ENCODE measurements around the gene FNTB. TPM values are rescaled to one million over a fixed set of nuclear protein-coding genes. Genes with fewer than 3 reads are reported as not detected.

FNTB gene
- total and polyA plus RNA-seq, 9 donors: 11.7 to 22.9 (median 20.2) TPM

DNA sequence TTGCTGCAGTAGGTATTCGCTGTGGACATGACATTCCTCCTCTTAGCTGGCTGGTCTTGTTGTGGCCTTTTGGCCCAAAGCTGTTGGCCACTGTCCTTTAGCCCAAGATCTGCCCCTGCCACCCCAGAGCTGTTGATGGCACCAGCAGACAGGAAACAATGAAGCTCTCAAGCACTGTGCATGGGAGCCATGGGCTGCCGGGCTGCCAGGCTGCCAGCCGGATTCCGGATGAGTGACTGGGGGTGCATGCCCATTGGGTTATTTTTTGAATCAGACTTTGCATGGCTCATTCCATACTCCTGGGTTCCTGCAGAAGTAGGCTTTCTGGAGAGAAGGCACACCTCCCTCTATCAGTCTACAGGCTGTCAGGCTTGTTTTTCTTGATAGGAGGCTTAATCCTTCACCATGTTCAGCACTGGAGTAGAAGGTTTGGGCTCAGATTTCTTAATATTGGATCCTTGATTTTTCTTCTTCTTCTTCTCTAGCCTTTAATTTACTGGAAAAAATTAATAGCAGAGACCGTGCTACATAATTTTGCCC, 83.2 kb downstream of the FNTB start:
- 97% methylated on average over 5 of the region's 5 CpGs for WGBS (ENCODE audit: insufficient coverage)
- Histone ChIP-seq H3K4me1 (ENCODE audit: control insufficient read depth, insufficient read depth, low read length) (peaks cover 40% of the 10 kb centered on the region), H3K36me3 (ENCODE audit: control insufficient read depth, insufficient read depth, low read length) (peaks cover 31% of the 10 kb centered on the region)

DNA sequence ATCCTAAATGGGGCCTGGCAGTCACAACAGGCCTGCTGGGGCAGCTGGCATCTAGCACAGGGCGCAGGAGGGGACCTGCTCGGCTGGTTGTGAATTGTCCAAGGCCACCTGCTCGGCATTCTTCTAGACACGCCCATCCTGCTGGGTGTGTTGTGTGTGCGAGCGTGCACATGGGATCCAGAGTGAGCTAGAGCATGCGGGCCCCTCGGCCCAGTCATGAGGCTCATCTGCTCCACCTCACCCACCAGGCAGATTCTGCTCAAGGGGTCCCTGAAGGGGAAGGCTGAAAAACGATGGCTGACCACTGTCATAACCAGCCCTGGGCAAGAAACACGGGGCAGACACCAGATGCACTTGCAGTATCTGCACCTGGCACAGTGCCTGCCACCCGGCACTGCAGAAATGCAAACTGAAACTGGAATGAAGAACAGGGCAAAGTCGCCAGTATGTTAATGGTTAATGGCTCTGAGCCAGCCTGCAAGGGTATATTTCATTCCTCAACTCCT, 83.8 kb downstream of the FNTB start:
- Histone ChIP-seq H3K9me3 (replicated peaks; ENCODE audit: control insufficient read depth, low read depth, low read length) (no peaks in the 10 kb centered on the region), H3K27ac (ENCODE audit: low read length) (no peak overlapping the region), H3K27me3 (ENCODE audit: control insufficient read depth, insufficient read depth, low read length) (no peaks in the 10 kb centered on the region), H3K4me1 (ENCODE audit: control insufficient read depth, insufficient read depth, low read length) (peaks cover 40% of the 10 kb centered on the region), H3K4me3 (ENCODE audit: low read length) (no peak overlapping the region), H3K36me3 (ENCODE audit: control insufficient read depth, insufficient read depth, low read length) (peaks cover 27% of the 10 kb centered on the region)
- DNase-seq: peak; percentile 49
- WGBS (ENCODE audit: insufficient coverage): 62% methylated on average over 11 of the region's 12 CpGs

More for the DNA sequence above, 83.2 kb downstream of the FNTB start:
- H3K9me3 ChIP-seq (replicated peaks; ENCODE audit: control insufficient read depth, low read depth, low read length): no peaks in the 10 kb centered on the region
- H3K27me3 ChIP-seq (ENCODE audit: control insufficient read depth, insufficient read depth, low read length): no peaks in the 10 kb centered on the region
- no peak for DNase-seq
- H3K4me3 ChIP-seq (ENCODE audit: low read length): no peak overlapping the region
- H3K27ac ChIP-seq (ENCODE audit: low read length): no peak overlapping the region

DNA sequence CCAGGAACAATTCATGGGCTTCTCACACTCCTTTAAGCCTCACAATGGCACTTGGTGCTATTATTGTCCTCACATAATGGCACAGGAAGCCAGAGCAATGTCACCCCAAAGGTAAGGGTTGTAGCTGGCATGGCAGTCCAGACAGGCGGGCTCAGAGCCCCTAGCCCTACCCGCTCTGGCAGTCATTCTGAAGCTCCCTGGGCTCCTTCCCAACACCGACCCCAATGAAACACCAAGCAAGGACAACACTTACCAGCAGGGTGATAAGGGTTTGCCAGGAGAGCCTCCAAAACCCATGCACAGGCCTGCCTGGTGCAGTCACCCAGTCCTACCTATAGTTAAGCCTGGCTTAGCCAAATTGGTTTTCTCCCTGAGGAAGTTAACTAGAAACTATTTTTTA, 84.8 kb downstream of the FNTB start:
- Histone ChIP-seq H3K9me3 (replicated peaks; ENCODE audit: control insufficient read depth, low read depth, low read length) (no peaks in the 10 kb centered on the region), H3K4me3 (ENCODE audit: low read length) (no peak overlapping the region), H3K36me3 (ENCODE audit: control insufficient read depth, insufficient read depth, low read length) (peaks cover 28% of the 10 kb centered on the region), H3K4me1 (ENCODE audit: control insufficient read depth, insufficient read depth, low read length) (peaks cover 40% of the 10 kb centered on the region), H3K27ac (ENCODE audit: low read length) (no peak overlapping the region), H3K27me3 (ENCODE audit: control insufficient read depth, insufficient read depth, low read length) (no peaks in the 10 kb centered on the region)
- DNase-seq: no peak
- WGBS (ENCODE audit: insufficient coverage): 100% methylated on average over 1 of the region's 3 CpGs

DNA sequence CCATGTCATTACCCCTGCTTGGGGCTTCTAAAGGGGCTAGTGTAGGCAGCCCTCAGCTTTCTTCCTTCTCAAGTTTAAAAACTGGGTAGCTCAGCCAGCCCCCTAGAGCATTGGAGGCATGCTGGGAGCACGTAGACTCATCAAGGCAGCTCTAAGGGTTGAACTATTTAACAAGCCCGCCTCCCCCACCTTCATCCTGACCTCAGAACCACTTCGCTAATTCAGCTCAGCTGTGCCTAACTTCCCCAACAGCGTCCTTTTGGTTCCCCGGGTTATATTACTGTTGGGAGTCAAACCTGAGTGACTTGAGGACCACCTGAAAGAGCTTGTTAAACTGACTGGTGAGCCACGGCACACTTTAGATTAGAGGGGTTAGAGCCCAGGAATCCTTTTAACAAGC, 85.6 kb downstream of the FNTB start:
- WGBS (ENCODE audit: insufficient coverage): 50% methylated on average over 1 of the region's 6 CpGs
- no peaks in the 10 kb centered on the region for H3K9me3 ChIP-seq (replicated peaks; ENCODE audit: control insufficient read depth, low read depth, low read length)
- H3K27me3 ChIP-seq (ENCODE audit: control insufficient read depth, insufficient read depth, low read length): no peaks in the 10 kb centered on the region
- peaks cover 35% of the 10 kb centered on the region for H3K36me3 ChIP-seq (ENCODE audit: control insufficient read depth, insufficient read depth, low read length)
- H3K4me3 ChIP-seq (ENCODE audit: low read length): no peak overlapping the region
- DNase-seq: no peak
- H3K27ac ChIP-seq (ENCODE audit: low read length): no peak overlapping the region
- H3K4me1 ChIP-seq (ENCODE audit: control insufficient read depth, insufficient read depth, low read length): peaks cover 40% of the 10 kb centered on the region

DNA sequence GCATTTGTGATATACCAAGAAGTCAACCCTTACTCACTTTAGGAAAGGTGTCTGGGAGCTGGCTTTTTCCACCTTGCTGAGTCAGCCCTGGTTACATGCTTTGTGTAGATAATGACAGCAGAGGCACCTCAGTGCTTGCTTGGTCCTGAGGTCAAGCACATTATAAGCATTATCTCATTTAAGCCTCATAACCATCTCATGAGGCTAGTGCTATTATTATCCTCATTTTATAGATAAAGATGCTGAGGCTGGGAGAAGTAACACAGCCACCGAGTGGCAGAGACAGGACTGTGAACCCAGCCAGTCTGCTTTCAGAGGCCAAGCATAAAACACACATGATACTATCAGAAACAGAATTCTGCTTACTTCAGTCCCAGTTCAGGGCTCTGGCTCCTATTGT, 86.2 kb downstream of the FNTB start:
- 86% methylated on average over 1 of the region's 1 CpG for WGBS (ENCODE audit: insufficient coverage)
- H3K4me1 ChIP-seq (ENCODE audit: control insufficient read depth, insufficient read depth, low read length): peaks cover 40% of the 10 kb centered on the region
- no peaks in the 10 kb centered on the region for H3K9me3 ChIP-seq (replicated peaks; ENCODE audit: control insufficient read depth, low read depth, low read length)
- no peak for DNase-seq
- H3K27me3 ChIP-seq (ENCODE audit: control insufficient read depth, insufficient read depth, low read length): no peaks in the 10 kb centered on the region
- peaks cover 42% of the 10 kb centered on the region for H3K36me3 ChIP-seq (ENCODE audit: control insufficient read depth, insufficient read depth, low read length)
- no peak overlapping the region for H3K27ac ChIP-seq (ENCODE audit: low read length)
- no peak overlapping the region for H3K4me3 ChIP-seq (ENCODE audit: low read length)

DNA sequence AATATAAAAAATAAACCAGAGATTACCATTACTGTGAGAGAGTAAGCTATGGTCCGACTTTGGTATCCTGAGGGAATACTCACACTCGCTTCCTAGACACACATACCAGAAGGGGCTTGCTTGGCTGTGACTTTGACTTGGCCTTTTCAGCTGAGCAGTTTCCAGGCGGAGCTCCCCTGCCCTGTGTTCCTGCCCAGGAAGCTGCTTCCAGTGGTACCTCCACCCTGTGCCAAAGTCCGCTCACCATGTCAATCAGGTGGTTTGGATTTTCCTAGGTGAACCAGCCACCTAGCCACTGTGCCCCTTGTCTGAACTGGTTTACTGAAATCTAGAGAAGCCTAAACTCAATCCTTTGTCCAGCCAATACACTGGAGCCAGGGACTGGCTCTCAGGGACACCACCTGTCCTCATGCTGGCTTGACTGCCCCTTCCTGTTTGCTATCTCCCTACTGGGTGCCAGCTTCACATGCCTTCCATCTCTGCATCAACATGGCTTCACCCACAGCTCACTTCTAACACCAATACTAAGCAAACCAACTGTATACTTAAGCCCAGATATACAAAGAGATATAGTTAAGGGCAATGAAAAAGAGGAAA, 87.0 kb downstream of the FNTB start:
- peaks cover 40% of the 10 kb centered on the region for H3K4me1 ChIP-seq (ENCODE audit: control insufficient read depth, insufficient read depth, low read length)
- 46% methylated on average over 4 of the region's 4 CpGs for WGBS (ENCODE audit: insufficient coverage)
- H3K4me3 ChIP-seq (ENCODE audit: low read length): no peak overlapping the region
- DNase-seq: no peak
- no peaks in the 10 kb centered on the region for H3K9me3 ChIP-seq (replicated peaks; ENCODE audit: control insufficient read depth, low read depth, low read length)
- peaks cover 49% of the 10 kb centered on the region for H3K36me3 ChIP-seq (ENCODE audit: control insufficient read depth, insufficient read depth, low read length)
- H3K27ac ChIP-seq (ENCODE audit: low read length): no peak overlapping the region
- no peaks in the 10 kb centered on the region for H3K27me3 ChIP-seq (ENCODE audit: control insufficient read depth, insufficient read depth, low read length)

DNA sequence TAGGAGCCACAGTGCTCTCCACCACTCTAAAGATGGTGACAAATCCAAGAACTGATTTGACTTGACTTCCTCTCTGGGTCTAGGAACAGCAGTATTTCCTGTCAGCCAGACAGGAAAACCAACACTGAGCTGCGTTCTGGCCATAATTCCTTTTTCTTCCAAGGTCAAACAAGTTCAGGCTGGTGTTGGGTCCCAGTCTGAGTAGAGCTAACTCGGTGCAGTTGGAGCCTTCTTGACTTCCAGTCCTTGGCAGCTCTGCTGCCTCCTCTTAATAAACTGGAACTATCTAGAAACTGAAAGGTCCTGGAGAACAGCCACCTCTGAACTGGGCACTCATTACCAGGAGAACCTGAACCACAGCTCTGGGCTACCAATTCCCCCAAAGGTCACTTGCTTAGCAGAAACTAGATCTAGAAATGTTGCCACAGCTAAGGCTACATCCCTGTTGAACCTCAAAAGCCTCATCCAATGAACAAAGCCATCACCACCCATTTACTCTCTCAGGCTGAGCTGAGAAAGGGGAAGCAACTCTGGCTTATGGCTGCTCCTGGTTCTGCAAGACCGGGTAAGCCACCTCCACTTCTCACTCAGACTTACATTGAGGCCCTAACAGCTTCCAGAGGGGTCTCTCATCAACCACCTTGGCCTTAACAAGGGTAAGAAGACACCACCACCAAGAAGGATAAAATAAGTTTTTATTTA, 87.9 kb downstream of the FNTB start:
- Histone ChIP-seq H3K36me3 (ENCODE audit: control insufficient read depth, insufficient read depth, low read length) (peaks cover 52% of the 10 kb centered on the region), H3K9me3 (replicated peaks; ENCODE audit: control insufficient read depth, low read depth, low read length) (no peaks in the 10 kb centered on the region), H3K4me1 (ENCODE audit: control insufficient read depth, insufficient read depth, low read length) (peaks cover 40% of the 10 kb centered on the region), H3K27ac (ENCODE audit: low read length) (no peak overlapping the region), H3K4me3 (ENCODE audit: low read length) (no peak overlapping the region), H3K27me3 (ENCODE audit: control insufficient read depth, insufficient read depth, low read length) (no peaks in the 10 kb centered on the region)
- no peak for DNase-seq
- WGBS (ENCODE audit: insufficient coverage): 44% methylated on average over 2 of the region's 3 CpGs

DNA sequence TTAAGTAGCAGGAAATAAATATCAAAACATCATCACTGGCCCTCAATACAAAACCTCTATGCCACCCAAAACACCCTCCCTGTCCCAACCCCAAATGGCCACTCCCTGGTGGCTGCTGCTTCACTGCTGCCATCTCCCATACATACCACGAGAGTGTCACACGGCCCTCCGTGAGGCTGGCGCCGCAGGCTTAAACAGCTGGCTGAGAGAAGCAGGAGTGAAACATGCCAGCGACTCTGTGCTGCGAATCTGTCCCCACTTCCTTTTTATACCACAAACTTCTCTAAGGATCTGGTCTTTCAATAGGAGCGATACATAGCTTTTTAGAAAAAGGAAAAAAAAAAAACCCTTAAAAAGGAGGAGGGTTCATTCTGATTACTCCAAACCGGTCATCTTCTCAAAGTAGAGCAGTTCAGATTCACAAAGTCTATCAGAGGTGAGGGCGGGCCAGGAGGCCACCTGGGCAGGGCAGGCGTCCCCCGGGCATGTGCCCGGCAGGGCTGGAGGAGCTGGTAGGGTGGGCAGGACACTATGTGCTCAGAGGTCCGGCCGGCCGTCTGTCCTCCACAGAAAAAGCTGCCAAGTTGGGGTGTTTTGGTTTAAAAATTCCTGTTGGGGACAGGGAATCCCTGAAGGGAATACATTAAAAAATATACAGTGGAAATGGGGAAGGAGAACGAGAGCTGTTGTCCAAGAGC, 89.1 kb downstream of the FNTB start:
- Histone ChIP-seq H3K4me1 (ENCODE audit: control insufficient read depth, insufficient read depth, low read length) (peaks cover 28% of the 10 kb centered on the region), H3K9me3 (replicated peaks; ENCODE audit: control insufficient read depth, low read depth, low read length) (no peaks in the 10 kb centered on the region), H3K36me3 (ENCODE audit: control insufficient read depth, insufficient read depth, low read length) (peaks cover 49% of the 10 kb centered on the region), H3K27me3 (ENCODE audit: control insufficient read depth, insufficient read depth, low read length) (no peaks in the 10 kb centered on the region), H3K4me3 (ENCODE audit: low read length) (no peak overlapping the region), H3K27ac (ENCODE audit: low read length) (no peak overlapping the region)
- DNase-seq: no peak
- WGBS (ENCODE audit: insufficient coverage): 83% methylated on average over 9 of the region's 17 CpGs

DNA sequence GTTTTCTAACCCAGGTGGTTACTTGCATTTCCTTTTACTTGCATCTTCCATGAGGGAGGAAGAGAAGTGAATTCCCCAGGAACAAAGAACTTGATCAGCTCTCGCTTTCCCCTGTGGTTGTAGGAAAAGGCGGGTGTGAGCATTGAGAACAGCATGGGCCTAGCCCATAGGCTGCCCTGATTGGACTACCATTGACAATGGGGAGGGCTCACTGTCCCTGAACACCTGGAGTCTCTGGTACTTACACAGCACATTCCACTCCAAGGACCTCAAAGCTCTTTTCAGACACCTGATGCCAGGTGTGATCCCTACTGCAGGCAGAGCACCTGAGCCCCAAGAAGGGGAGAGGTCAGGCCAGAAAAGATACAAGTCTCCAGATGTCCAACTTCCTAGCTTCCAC, 90.6 kb downstream of the FNTB start:
- H3K27ac ChIP-seq (ENCODE audit: low read length): no peak overlapping the region
- H3K36me3 ChIP-seq (ENCODE audit: control insufficient read depth, insufficient read depth, low read length): peaks cover 56% of the 10 kb centered on the region
- no CpG with 5 or more reads among the region's 2 CpGs for WGBS (ENCODE audit: insufficient coverage)
- no peak overlapping the region for H3K4me3 ChIP-seq (ENCODE audit: low read length)
- no peak for DNase-seq
- H3K27me3 ChIP-seq (ENCODE audit: control insufficient read depth, insufficient read depth, low read length): no peaks in the 10 kb centered on the region
- H3K4me1 ChIP-seq (ENCODE audit: control insufficient read depth, insufficient read depth, low read length): peaks cover 18% of the 10 kb centered on the region
- no peaks in the 10 kb centered on the region for H3K9me3 ChIP-seq (replicated peaks; ENCODE audit: control insufficient read depth, low read depth, low read length)

DNA sequence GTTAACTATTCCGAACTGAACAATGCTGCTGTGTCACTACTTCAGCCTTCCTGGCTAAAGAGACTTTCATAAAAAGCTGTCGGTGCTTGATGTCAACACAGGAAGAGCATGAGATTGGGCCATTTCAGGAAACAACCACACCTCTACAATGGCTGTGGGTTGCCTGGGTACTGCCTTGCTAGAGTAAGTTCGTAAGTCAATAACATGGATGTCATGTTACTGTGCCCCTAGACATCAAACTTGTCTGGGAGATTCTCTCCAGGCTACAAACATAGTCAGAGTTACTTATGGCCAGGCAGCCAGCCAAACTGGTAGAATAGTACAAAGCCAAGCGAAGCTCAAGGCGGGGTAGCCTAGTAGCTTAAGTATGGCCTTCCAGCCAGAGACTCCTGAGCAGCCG, 92.5 kb downstream of the FNTB start:
- no peak overlapping the region for H3K27ac ChIP-seq (ENCODE audit: low read length)
- no peaks in the 10 kb centered on the region for H3K27me3 ChIP-seq (ENCODE audit: control insufficient read depth, insufficient read depth, low read length)
- no peaks in the 10 kb centered on the region for H3K9me3 ChIP-seq (replicated peaks; ENCODE audit: control insufficient read depth, low read depth, low read length)
- 86% methylated on average over 5 of the region's 6 CpGs for WGBS (ENCODE audit: insufficient coverage)
- DNase-seq: no peak
- H3K36me3 ChIP-seq (ENCODE audit: control insufficient read depth, insufficient read depth, low read length): peaks cover 56% of the 10 kb centered on the region
- peaks cover 10% of the 10 kb centered on the region for H3K4me1 ChIP-seq (ENCODE audit: control insufficient read depth, insufficient read depth, low read length)
- no peak overlapping the region for H3K4me3 ChIP-seq (ENCODE audit: low read length)

All from muscle of leg (tissue), 11 donors.